ENCODE data around the gene CFAP157.
A peak's percentile ranks its signal among the peaks of the same experiment; 100 is the strongest.

CFAP157 gene

GRCh38 chr9:127700594-127701255 is 6.1 kb upstream of the CFAP157 start:
- Mint-ChIP-seq H3K27ac (no peak overlapping the region), H3K4me1 (ENCODE audit: low read depth) (peaks cover 14% of the 10 kb centered on the region), H3K4me3 (no peak overlapping the region), H3K27me3 (ENCODE audit: low read depth) (peaks cover 4% of the 10 kb centered on the region), H3K9me3 (no peaks in the 10 kb centered on the region), H3K36me3 (ENCODE audit: low read depth) (no peaks in the 10 kb centered on the region)

DNA sequence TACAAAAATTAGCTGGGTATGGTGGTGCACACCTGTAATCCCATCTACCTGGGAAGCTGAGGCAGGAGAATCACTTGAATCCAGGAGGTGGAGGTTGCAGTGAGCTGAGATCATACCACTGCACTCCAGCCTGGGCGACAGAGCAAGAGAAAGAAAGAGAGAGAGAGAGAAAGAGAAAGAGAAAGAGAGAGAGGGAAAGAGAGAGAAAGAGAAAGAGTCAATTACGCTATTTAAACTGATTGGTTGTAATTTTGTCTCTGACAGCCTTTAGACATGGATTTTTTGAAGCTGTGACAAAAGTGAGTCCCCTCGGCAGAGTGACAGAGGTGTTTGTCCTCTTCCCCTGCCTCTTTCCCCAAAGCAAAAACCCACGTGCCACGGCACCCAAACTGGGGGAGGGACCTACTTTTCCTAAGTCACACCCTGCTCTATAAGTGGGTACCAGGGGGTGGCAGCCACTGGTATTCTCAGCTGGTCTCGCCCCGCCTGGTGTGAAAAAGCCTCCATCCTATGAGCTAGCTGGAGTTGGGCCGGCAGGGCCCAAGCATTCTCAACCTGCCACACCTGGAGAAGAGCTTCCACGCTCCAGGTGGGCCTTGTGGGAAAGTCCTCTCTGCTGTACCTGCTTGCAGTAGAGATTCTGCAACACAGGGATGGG is 3.4 kb upstream of the CFAP157 start:
- no peak overlapping the region for H3K27ac Mint-ChIP-seq
- peaks cover 18% of the 10 kb centered on the region for H3K4me1 Mint-ChIP-seq (ENCODE audit: low read depth)
- H3K4me3 Mint-ChIP-seq, result no peak overlapping the region
- H3K27me3 Mint-ChIP-seq (ENCODE audit: low read depth), result peaks cover 4% of the 10 kb centered on the region
- H3K9me3 Mint-ChIP-seq, result no peaks in the 10 kb centered on the region
- no peaks in the 10 kb centered on the region for H3K36me3 Mint-ChIP-seq (ENCODE audit: low read depth)

DNA sequence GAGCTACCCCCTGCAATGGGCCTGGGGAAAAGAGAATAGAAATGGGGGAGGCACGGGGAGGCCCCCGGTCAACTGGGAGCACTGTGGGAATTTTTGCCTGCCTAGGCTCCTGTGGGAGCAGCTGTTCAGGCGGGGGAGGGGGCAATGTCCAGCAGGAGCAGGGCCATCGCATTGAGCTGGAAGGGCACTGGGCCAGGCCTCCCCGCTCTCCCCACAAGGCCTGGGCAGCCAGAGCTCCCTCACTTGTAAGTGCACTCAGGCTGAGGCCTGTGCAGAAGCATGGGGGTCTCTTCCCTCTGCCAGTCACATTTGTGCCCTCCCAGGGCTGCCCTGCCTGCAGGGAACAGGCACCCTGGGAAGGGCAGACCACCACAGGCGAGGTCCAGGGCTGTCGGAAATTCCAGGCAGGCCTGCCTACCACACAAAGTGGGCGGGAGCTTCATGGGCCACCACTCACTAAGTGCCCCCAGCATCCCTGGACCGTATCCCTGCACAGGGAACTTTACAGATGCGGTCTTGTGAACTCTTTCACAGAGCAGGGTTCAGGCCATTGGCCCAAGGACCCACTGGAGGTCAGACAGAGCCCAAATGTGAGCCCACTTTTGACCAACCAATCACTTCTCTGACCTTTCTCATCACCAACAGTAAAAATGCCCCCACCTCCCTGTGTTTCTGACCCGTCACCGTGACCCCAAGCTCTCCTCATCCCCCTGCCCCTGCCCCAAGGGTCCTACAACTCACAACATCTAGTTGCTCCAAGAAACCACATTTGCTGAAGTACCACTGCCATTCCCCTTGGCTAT is 1.0 kb upstream of the CFAP157 start:
- Mint-ChIP-seq H3K4me3 (no peak overlapping the region), H3K36me3 (ENCODE audit: low read depth) (no peaks in the 10 kb centered on the region), H3K9me3 (peaks cover 3% of the 10 kb centered on the region), H3K27ac (no peak overlapping the region), H3K4me1 (ENCODE audit: low read depth) (peaks cover 14% of the 10 kb centered on the region), H3K27me3 (ENCODE audit: low read depth) (no peaks in the 10 kb centered on the region)

- Mint-ChIP-seq H3K36me3 (ENCODE audit: low read depth) (no peaks in the 10 kb centered on the region), H3K27me3 (ENCODE audit: low read depth) (no peaks in the 10 kb centered on the region), H3K4me1 (ENCODE audit: low read depth) (peaks cover 15% of the 10 kb centered on the region), H3K9me3 (peaks cover 3% of the 10 kb centered on the region), H3K4me3 (no peak overlapping the region), H3K27ac (no peak overlapping the region)
Observed at GRCh38 chr9:127707766-127708165, 978 bp downstream of the CFAP157 start.

DNA sequence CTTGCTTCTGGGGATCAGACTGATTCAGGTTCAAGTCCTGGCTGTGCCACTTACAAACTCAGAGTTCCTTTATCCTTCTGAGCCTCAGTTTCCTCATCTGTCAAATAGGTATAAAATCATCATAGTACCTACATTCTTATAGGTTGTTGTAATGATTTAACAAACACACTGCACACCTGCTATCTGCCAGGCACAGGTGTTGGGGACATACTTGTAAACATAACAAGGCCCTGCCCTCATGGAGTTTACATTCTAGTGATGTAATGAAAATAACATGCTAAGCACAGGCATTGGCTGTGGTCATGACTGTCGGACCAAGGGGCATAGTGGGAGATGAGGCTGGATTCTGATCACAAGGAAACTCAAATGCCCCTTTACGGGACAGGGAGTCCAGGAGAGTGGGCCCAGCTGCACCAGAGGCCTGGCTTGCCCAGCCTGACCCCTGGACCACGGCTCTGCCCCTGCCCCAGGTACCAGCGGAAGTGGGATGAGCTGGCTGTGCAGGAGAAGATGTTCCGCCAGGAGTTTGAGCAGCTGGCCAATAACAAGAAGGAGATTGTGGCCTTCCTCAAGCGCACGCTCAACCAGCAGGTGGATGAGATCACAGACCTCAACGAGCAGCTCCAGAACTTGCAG is 2.3 kb downstream of the CFAP157 start:
- Mint-ChIP-seq H3K9me3 (peaks cover 3% of the 10 kb centered on the region), H3K4me3 (no peak overlapping the region), H3K36me3 (ENCODE audit: low read depth) (no peaks in the 10 kb centered on the region), H3K4me1 (ENCODE audit: low read depth) (peaks cover 12% of the 10 kb centered on the region), H3K27me3 (ENCODE audit: low read depth) (no peaks in the 10 kb centered on the region), H3K27ac (no peak overlapping the region)

DNA sequence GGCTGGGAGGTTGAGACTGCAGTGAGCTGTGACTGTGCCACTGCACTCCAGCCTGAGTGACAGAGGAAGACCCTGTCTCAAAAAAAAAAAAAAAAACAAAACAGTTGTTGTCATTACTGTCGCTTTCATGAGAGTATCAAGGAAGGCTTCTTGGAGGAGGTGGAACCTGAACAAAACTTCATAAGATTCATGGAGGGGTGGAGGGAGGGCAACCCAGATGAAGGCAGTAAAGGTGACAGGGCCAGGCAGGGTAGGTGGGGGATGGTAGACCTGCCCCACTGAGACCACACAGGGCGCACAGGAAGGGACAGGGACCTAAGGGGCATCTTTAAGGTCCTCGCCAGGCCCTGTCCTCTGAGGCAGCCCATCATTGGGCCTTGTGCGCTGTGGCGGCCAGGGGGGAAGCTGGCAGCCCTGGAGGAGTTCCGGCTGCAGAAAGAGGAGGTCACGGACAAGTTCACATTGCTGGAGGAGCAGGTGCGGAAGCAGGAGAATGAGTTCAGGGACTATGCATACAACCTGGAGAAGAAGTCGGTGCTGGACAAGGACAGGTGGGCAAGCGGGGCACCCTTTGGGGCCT is 3.5 kb downstream of the CFAP157 start:
- peaks cover 3% of the 10 kb centered on the region for H3K9me3 Mint-ChIP-seq
- no peaks in the 10 kb centered on the region for H3K36me3 Mint-ChIP-seq (ENCODE audit: low read depth)
- no peaks in the 10 kb centered on the region for H3K27me3 Mint-ChIP-seq (ENCODE audit: low read depth)
- no peak overlapping the region for H3K27ac Mint-ChIP-seq
- H3K4me1 Mint-ChIP-seq (ENCODE audit: low read depth), result peaks cover 12% of the 10 kb centered on the region
- H3K4me3 Mint-ChIP-seq, result no peak overlapping the region

DNA sequence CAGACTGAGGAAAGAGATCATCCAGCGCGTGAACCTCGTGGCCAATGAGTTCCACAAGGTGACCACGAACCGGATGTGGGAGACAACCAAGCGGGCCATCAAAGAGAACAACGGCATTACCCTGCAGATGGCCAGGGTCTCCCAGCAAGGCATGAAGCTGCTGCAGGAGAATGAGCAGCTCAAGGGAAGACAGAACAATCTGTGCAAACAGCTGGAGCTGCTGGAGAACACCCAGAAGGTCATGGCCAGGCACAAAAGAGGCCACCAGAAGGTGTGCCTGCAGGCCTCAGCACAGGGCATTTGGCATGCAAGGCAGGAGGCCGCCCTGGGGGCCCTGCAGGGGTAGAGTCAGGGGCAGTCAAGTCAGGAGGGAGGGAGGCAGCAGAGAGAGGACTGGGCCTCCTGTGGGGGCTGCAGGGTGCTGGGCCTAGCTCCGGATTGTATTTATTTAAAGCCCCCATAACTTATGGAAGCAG is 4.5 kb downstream of the CFAP157 start:
- no peak overlapping the region for H3K27ac Mint-ChIP-seq

GRCh38 chr9:127711831-127712274 is 5.1 kb downstream of the CFAP157 start:
- Mint-ChIP-seq H3K9me3 (peaks cover 3% of the 10 kb centered on the region), H3K27me3 (ENCODE audit: low read depth) (no peaks in the 10 kb centered on the region), H3K4me1 (ENCODE audit: low read depth) (peaks cover 20% of the 10 kb centered on the region)

More for the DNA sequence above, 4.5 kb downstream of the CFAP157 start:
- peaks cover 19% of the 10 kb centered on the region for H3K4me1 Mint-ChIP-seq (ENCODE audit: low read depth)
- no peak overlapping the region for H3K4me3 Mint-ChIP-seq
- no peaks in the 10 kb centered on the region for H3K36me3 Mint-ChIP-seq (ENCODE audit: low read depth)
- H3K9me3 Mint-ChIP-seq, result peaks cover 3% of the 10 kb centered on the region
- no peaks in the 10 kb centered on the region for H3K27me3 Mint-ChIP-seq (ENCODE audit: low read depth)

DNA sequence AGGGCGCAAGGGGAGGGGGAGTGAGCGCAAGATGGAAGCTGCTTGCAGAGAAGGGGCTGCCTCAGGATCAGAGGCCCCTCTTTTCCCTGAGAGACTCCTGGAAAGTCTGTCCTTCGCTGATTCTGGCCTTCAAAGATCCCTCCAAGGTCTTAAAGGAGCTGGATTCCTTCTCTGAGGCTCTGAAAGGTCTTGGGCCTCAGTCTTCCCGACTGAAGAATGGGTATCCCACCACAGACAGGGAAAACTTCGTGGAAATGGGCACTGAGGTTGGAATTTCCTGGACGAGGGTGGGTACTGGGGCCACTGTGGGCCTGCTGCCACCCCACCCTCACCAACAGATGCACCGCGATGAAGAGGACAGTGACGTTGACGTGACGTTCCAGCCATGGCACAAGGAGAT is 5.6 kb downstream of the CFAP157 start:
- Mint-ChIP-seq H3K36me3 (ENCODE audit: low read depth) (no peaks in the 10 kb centered on the region), H3K9me3 (peaks cover 3% of the 10 kb centered on the region), H3K27ac (no peak overlapping the region), H3K27me3 (ENCODE audit: low read depth) (no peaks in the 10 kb centered on the region), H3K4me1 (ENCODE audit: low read depth) (peaks cover 20% of the 10 kb centered on the region), H3K4me3 (peak overlapping the region; percentile 16)

More at GRCh38 chr9:127711831-127712274, 5.1 kb downstream of the CFAP157 start:
- no peak overlapping the region for H3K4me3 Mint-ChIP-seq
- H3K36me3 Mint-ChIP-seq (ENCODE audit: low read depth), result no peaks in the 10 kb centered on the region
- H3K27ac Mint-ChIP-seq, result no peak overlapping the region

- peak overlapping the region; percentile 16 for H3K4me3 Mint-ChIP-seq
- H3K27me3 Mint-ChIP-seq (ENCODE audit: low read depth), result no peaks in the 10 kb centered on the region
- H3K36me3 Mint-ChIP-seq (ENCODE audit: low read depth), result no peaks in the 10 kb centered on the region
- H3K4me1 Mint-ChIP-seq (ENCODE audit: low read depth), result peaks cover 17% of the 10 kb centered on the region
- peaks cover 3% of the 10 kb centered on the region for H3K9me3 Mint-ChIP-seq
- H3K27ac Mint-ChIP-seq, result no peak overlapping the region
Observed at GRCh38 chr9:127712867-127713266, 6.1 kb downstream of the CFAP157 start.

DNA sequence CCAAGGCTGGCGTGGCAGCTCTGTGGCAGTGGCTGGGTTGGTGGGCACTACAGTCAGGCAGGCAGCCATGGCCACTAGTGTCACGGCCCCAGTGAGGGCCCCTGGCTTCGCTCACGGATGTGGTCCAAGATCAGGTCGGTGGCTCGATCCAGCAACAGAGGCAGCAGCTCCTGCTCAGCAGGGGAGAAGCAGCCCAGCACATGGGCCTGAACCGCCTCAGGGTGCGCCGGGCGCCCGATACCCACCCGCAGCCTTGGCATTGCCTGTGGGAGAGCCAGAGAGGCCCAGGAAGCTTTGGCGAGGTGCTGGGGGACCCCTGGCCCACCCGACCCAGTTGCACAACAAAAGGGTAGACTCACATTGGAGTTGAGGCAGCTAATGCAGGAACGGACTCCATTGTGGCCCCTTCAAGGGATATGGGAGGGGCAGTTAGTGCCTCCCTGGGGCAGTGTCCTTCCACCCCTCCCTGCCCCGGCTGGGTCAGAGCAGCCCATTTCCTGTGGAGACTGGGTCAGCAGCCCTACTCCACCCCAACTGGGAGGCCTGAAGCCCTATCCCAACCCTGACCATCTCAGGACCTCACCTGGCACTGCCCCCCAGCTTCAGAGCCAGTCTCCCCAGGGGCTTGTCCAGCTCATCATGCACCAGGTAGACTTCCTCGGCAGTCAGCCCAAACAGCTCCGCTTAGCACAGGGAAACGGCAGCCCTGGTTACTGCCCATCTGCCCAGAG is 7.4 kb downstream of the CFAP157 start:
- no peaks in the 10 kb centered on the region for H3K27me3 Mint-ChIP-seq (ENCODE audit: low read depth)
- H3K27ac Mint-ChIP-seq, result no peak overlapping the region
- H3K4me3 Mint-ChIP-seq, result peak overlapping the region; percentile 73
- no peaks in the 10 kb centered on the region for H3K36me3 Mint-ChIP-seq (ENCODE audit: low read depth)
- H3K9me3 Mint-ChIP-seq, result no peaks in the 10 kb centered on the region
- H3K4me1 Mint-ChIP-seq (ENCODE audit: low read depth), result peaks cover 16% of the 10 kb centered on the region

DNA sequence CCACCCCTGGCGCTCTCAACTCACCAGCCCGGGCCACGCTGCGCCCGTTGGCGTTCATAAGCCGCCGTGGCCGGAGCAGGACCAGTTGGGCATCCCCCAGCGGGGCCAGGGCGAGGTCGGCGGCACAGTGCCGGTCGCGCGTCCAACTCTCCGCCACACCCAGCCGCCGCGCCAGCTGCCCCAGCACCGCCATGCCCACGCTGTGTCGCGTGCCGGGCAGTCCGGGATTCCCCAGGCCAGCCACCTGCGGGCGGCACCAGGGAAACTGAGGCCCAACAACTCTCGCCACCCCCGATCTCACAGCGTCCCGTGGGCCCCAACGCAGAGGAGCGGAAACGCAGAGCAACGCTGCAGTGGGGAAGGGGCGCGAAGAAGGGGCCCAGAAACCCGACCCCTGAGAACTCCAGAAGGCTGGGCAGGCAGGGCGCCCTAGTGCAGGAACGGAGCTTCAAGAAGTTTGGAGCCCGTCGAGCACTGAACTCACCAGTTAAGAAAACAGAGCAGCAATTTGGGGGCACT is 8.2 kb downstream of the CFAP157 start:
- Mint-ChIP-seq H3K36me3 (ENCODE audit: low read depth) (no peaks in the 10 kb centered on the region), H3K27me3 (ENCODE audit: low read depth) (no peaks in the 10 kb centered on the region), H3K27ac (peak overlapping the region; percentile 97), H3K4me3 (peak overlapping the region; percentile 98), H3K9me3 (no peaks in the 10 kb centered on the region), H3K4me1 (ENCODE audit: low read depth) (peaks cover 20% of the 10 kb centered on the region)

- H3K4me1 Mint-ChIP-seq (ENCODE audit: low read depth), result peaks cover 15% of the 10 kb centered on the region
- no peaks in the 10 kb centered on the region for H3K27me3 Mint-ChIP-seq (ENCODE audit: low read depth)
- H3K9me3 Mint-ChIP-seq, result no peaks in the 10 kb centered on the region
- no peaks in the 10 kb centered on the region for H3K36me3 Mint-ChIP-seq (ENCODE audit: low read depth)
- peak within 1 kb of the TSS; percentile 98 for H3K4me3 Mint-ChIP-seq
- peak within 1 kb of the TSS; percentile 97 for H3K27ac Mint-ChIP-seq
Observed at GRCh38 chr9:127715470-127716337, 8.9 kb downstream of the CFAP157 start, which contains the start of the genes PTRH1 and TTC16. PTRH1 (minus strand) TSS chr9:127715663; CDS start chr9:127715639, 24 bp downstream. TTC16 (plus strand) TSS chr9:127716079; CDS start chr9:127716146, 67 bp downstream.
